IMR-90 (cell line): Measurements from ENCODE around the gene TRABD. TPM values are rescaled to one million over a fixed set of nuclear protein-coding genes. Genes with fewer than 3 reads are reported as not detected.

Source experiments
- ATAC-seq: fragments of 200-7000 bp; cut with Tn5 transposase; 2 replicates; pipeline ENCODE4 v1.9.1; 2020; ENCODE audit warnings: low read depth, mild to moderate bottlenecking, moderate library complexity
- BruUV-seq: library from RNA; stranded (reverse); fragments of 400-500 nt; replicated peaks from 2 replicates; lab custom pipeline; 2021; lab: Mats Ljungman, UMichigan
- CTCF ChIA-PET: fragments of 300-600 bp; formaldehyde crosslinking; extraction: SDS; loops from one replicate; lab custom pipeline; 2021; ENCODE audit warnings: antibody characterized with exemption; lab: Yijun Ruan, JAX
- POLR2A ChIA-PET: fragments of 300-600 bp; sonication (Branson Sonifier 250); formaldehyde crosslinking; loops from one replicate; lab custom pipeline; 2022; ENCODE audit warnings: antibody characterized with exemption; ENCODE audit not compliant: unreplicated experiment; lab: Charles Lee
- DNase-seq: peaks from one replicate; pipeline ENCODE4 v3.0.0; 2013
- H2AFZ ChIP-seq: replicated peaks from 2 replicates; pipeline ENCODE3; 2013; ENCODE audit warnings: low read length, mild to moderate bottlenecking; ENCODE audit not compliant: poor library complexity
- H2AK5ac ChIP-seq: 2 replicates; pipeline ENCODE4 v1.6.1; 2013; ENCODE audit warnings: low read depth, low read length, inconsistent platforms
- H2AK9ac ChIP-seq: replicated peaks from 2 replicates; pipeline ENCODE3; 2013; ENCODE audit warnings: mild to moderate bottlenecking, low read depth, low read length, moderate library complexity; ENCODE audit not compliant: poor library complexity
- H2BK120ac ChIP-seq: 2 replicates; pipeline ENCODE4 v1.6.1; 2013; ENCODE audit warnings: low read depth, low read length, inconsistent platforms
- H2BK15ac ChIP-seq: 3 replicates; pipeline ENCODE4 v1.6.1; 2013; ENCODE audit warnings: low read depth, low read length, inconsistent platforms
- H2BK20ac ChIP-seq: 2 replicates; pipeline ENCODE4 v1.6.1; 2013; ENCODE audit warnings: low read depth, mild to moderate bottlenecking, inconsistent platforms, low read length, moderate library complexity
- H2BK5ac ChIP-seq: 2 replicates; pipeline ENCODE4 v1.6.1; 2013; ENCODE audit warnings: mild to moderate bottlenecking, low read depth, low read length, inconsistent platforms; ENCODE audit not compliant: poor library complexity, severe bottlenecking
- H3K14ac ChIP-seq: replicated peaks from 2 replicates; pipeline ENCODE4 v1.6.1; 2013; ENCODE audit warnings: low read depth, low read length, inconsistent platforms
- H3K18ac ChIP-seq: 2 replicates; pipeline ENCODE4 v1.6.1; 2013; ENCODE audit warnings: low read depth, low read length, control low read depth
- H3K23ac ChIP-seq: 2 replicates; pipeline ENCODE4 v1.6.1; 2013; ENCODE audit warnings: low read depth, low read length, inconsistent platforms
- H3K27ac ChIP-seq: 2 replicates; pipeline ENCODE4 v1.5.1; 2013; ENCODE audit warnings: mild to moderate bottlenecking, control low read depth, low read length; ENCODE audit not compliant: insufficient read depth
- H3K27me3 ChIP-seq: 2 replicates; pipeline ENCODE4 v1.6.1; 2013; ENCODE audit warnings: low read length; ENCODE audit not compliant: control insufficient read depth, insufficient read depth
- H3K36me3 ChIP-seq: 2 replicates; pipeline ENCODE4 v1.6.1; 2013; ENCODE audit warnings: low read length, mixed read lengths; ENCODE audit not compliant: control insufficient read depth, insufficient read depth
- H3K4ac ChIP-seq: 2 replicates; pipeline ENCODE4 v1.6.1; 2013; ENCODE audit warnings: low read depth, low read length, inconsistent platforms
- H3K4me1 ChIP-seq: 2 replicates; pipeline ENCODE4 v1.6.1; 2013; ENCODE audit warnings: low read length, mixed read lengths; ENCODE audit not compliant: control insufficient read depth, insufficient read depth
- H3K4me2 ChIP-seq: 2 replicates; pipeline ENCODE4 v1.6.1; 2013; ENCODE audit warnings: low read depth, mild to moderate bottlenecking, control low read depth, low read length, moderate library complexity
- H3K4me3 ChIP-seq: 2 replicates; pipeline ENCODE4 v1.5.1; 2013; ENCODE audit warnings: low read depth, mild to moderate bottlenecking, control low read depth, low read length, moderate library complexity; ENCODE audit not compliant: insufficient read depth
- H3K56ac ChIP-seq: 2 replicates; pipeline ENCODE4 v1.6.1; 2013; ENCODE audit warnings: low read length, inconsistent platforms; ENCODE audit not compliant: insufficient read depth; ENCODE audit errors: extremely low read depth
- H3K79me1 ChIP-seq, 2 experiments: 2 replicates each; pipeline ENCODE4 v1.6.1; 2013; ENCODE audit warnings: low read length in 2 of 2, inconsistent platforms in 1 of 2, low read depth in 1 of 2
- H3K9ac ChIP-seq: 2 replicates; pipeline ENCODE4 v1.6.1; 2013; ENCODE audit warnings: low read depth, low read length, control low read depth
- H3K9me1 ChIP-seq: 2 replicates; pipeline ENCODE4 v1.6.1; 2013; ENCODE audit warnings: low read length, inconsistent platforms; ENCODE audit not compliant: insufficient read depth
- H3K9me3 ChIP-seq: 2 replicates; pipeline ENCODE4 v1.6.1; 2013; ENCODE audit warnings: low read length; ENCODE audit not compliant: control insufficient read depth, insufficient read depth
- H4K20me1 ChIP-seq: 2 replicates; pipeline ENCODE4 v1.6.1; 2013; ENCODE audit warnings: low read length, inconsistent platforms; ENCODE audit not compliant: insufficient read depth
- H4K5ac ChIP-seq: 2 replicates; pipeline ENCODE4 v1.6.1; 2013; ENCODE audit warnings: mild to moderate bottlenecking, low read depth, low read length, control low read depth
- H4K8ac ChIP-seq, 2 experiments: 2 replicates each; pipeline ENCODE4 v1.6.1; 2013; ENCODE audit warnings: low read depth in 2 of 2, low read length in 2 of 2, control low read depth in 1 of 2, inconsistent platforms in 1 of 2
- H4K91ac ChIP-seq: 2 replicates; pipeline ENCODE4 v1.6.1; 2013; ENCODE audit warnings: low read depth, low read length, inconsistent platforms; ENCODE audit not compliant: insufficient read depth
- CEBPB ChIP-seq: IDR thresholded peaks from 2 replicates; pipeline ENCODE4 v1.6.1; 2012; ENCODE audit warnings: low read depth, low read length, improper control_type of control experiment
- CHD1 ChIP-seq: IDR thresholded peaks from 2 replicates; pipeline ENCODE4 v1.6.1; 2012; ENCODE audit warnings: low read depth, low read length, improper control_type of control experiment
- CTCF ChIP-seq: conservative IDR thresholded peaks from 2 replicates; pipeline ENCODE4 v1.5.1; 2012; ENCODE audit warnings: mild to moderate bottlenecking, low read depth, low read length, improper control_type of control experiment
- FOS ChIP-seq: fragments of 150-350 bp; IDR thresholded peaks from 2 replicates; pipeline ENCODE4 v1.6.1; 2016; ENCODE audit warnings: low read depth, low read length
- MAFK ChIP-seq: IDR thresholded peaks from 2 replicates; pipeline ENCODE4 v1.6.1; 2012; ENCODE audit warnings: low read depth, low read length, improper control_type of control experiment
- MXI1 ChIP-seq: IDR thresholded peaks from 2 replicates; pipeline ENCODE4 v1.6.1; 2012; ENCODE audit warnings: low read depth, mild to moderate bottlenecking, low read length, moderate library complexity, borderline replicate concordance
- NFE2L2 ChIP-seq: fragments of 150-350 bp; IDR thresholded peaks from 2 replicates; pipeline ENCODE4 v1.6.1; 2016; ENCODE audit warnings: low read depth, mild to moderate bottlenecking, low read length
- POLR2A ChIP-seq: IDR thresholded peaks from 2 replicates; pipeline ENCODE4 v1.6.1; 2012; ENCODE audit warnings: mild to moderate bottlenecking, low read depth, low read length
- RFX5 ChIP-seq: IDR thresholded peaks from 2 replicates; pipeline ENCODE4 v1.8.0; 2012; ENCODE audit warnings: low read depth, mild to moderate bottlenecking, low read length, moderate library complexity
- SMC3 ChIP-seq: fragments of 150-350 bp; IDR thresholded peaks from 2 replicates; pipeline ENCODE4 v1.6.1; 2016; ENCODE audit warnings: low read depth, mild to moderate bottlenecking, antibody characterized with exemption, low read length, moderate library complexity
- USF2 ChIP-seq: fragments of 150-350 bp; IDR thresholded peaks from 2 replicates; pipeline ENCODE4 v1.6.1; 2017; ENCODE audit warnings: mild to moderate bottlenecking, antibody characterized with exemption, low read length, low read depth
- WGBS, 2 experiments: methylation state at CpG; one replicate each; pipeline versions ENCODE4 v1.1.5 to v1.1.7; 2013; ENCODE audit warnings: missing lambda C conversion rate in 2 of 2; ENCODE audit not compliant: insufficient read length in 1 of 2; ENCODE audit errors: extremely low coverage in 2 of 2; 5-methylcytosine and 5-hydroxymethylcytosine counted together
- dilution Hi-C: fragments of 300-500 bp; cut with HindIII; formaldehyde crosslinking; loops from one replicate; pipeline ENCODE4 v1.14.3; 2018; ENCODE audit warnings: low sequenced_read_pairs; ENCODE audit not compliant: unreplicated experiment
- in situ Hi-C: fragments of 300-500 bp; cut with MboI; formaldehyde crosslinking; loops from 3 replicates; pipeline ENCODE4 v1.14.3; 2019; ENCODE audit warnings: low sequenced_read_pairs, inconsistent platforms, mixed read lengths
- intact Hi-C: fragments of 100-400 bp; cut with micrococcal nuclease; formaldehyde crosslinking; loops from 2 replicates; pipeline ENCODE4 v1.10.0; 2022
- polyA plus RNA-seq, 3 experiments: library from polyadenylated mRNA; depleted of rRNA; stranded (reverse); fragments of >200 nt; gene quantifications; 2 replicates each; pipeline ENCODE4 v1.2.3, GENCODE V29; 2012; ENCODE audit warnings: low replicate concordance in 1 of 3
- total RNA-seq: library from RNA; depleted of rRNA; stranded (reverse); fragments of >200 nt; gene quantifications from 2 replicates; pipeline ENCODE4 v1.2.3, GENCODE V29; 2012

The TRABD gene
- total and polyA plus RNA-seq, 2 of the 4 experiments (the other 2 are of a cell fraction), result 13.4 to 42.7 TPM

- Histone ChIP-seq H2BK15ac (no peak overlapping the region), H3K79me1 (peaks cover 15 to 60% of the 10 kb centered on the region in 2 experiments), H3K4me3 (peak overlapping the region; percentile 96), H3K9ac (peak overlapping the region; percentile 98), H3K18ac (peak overlapping the region; percentile 38; the same call in 1 of the 2 replicates), H3K4me2 (peak overlapping the region; percentile 98), H4K8ac (peak overlapping the region; percentile 99), H2BK120ac (no peak overlapping the region), H3K36me3 (peaks cover 21% of the 10 kb centered on the region), H4K20me1 (peaks cover 37% of the 10 kb centered on the region), H3K4me1 (peaks cover 17% of the 10 kb centered on the region), H2AK9ac (peak overlapping the region; percentile 98), H3K9me3 (no peaks in the 10 kb centered on the region), H3K9me1 (0 out of 2 replicates have a peak, but pooled peaks cover 3% of the 10 kb centered on the region), H2BK5ac (peak overlapping the region; percentile 92), H4K5ac (peak overlapping the region; percentile 97), H3K14ac (peak overlapping the region; percentile 92), H3K56ac (peak overlapping the region; percentile 83), H4K91ac (peak overlapping the region; percentile 96), H2BK20ac (no peak overlapping the region), H3K27me3 (no peaks in the 10 kb centered on the region), H3K4ac (peak overlapping the region; percentile 93), H3K27ac (peak overlapping the region; percentile 98), H2AFZ (peak overlapping the region; percentile 96), H2AK5ac (peak overlapping the region; percentile 86), H3K23ac (0 out of 2 replicates have a peak overlapping the region, but pooled peaks have one; percentile 50)
- BruUV-seq, result no TSS peak
- in situ Hi-C loops, result no loop called here
- intact Hi-C loops, result no loop called here
- POLR2A ChIA-PET, result no interaction called here
- 16% methylated on average over 23 of the region's 53 CpGs; no CpG with 5 or more reads in 1 of the 2 experiments for WGBS, 2 experiments
- TF ChIP-seq MAFK, result no peak
- no peak for TF ChIP-seq CHD1
- no peak for TF ChIP-seq NFE2L2
- TF ChIP-seq RFX5, result no peak
- no peak for TF ChIP-seq FOS
- TF ChIP-seq CTCF, result no peak
- TF ChIP-seq SMC3, result no peak
- TF ChIP-seq POLR2A, result no peak
- no peak for TF ChIP-seq MXI1
- no peak for TF ChIP-seq CEBPB
- no peak for TF ChIP-seq USF2
- dilution Hi-C loops, result no loop called here
- CTCF ChIA-PET, result no interaction called here
- ATAC-seq, result no peak
- DNase-seq, result no peak
These were observed 59.7 kb downstream of the TRABD start for GRCh38 chr22:50245214-50246072.
